Colonic mucosa (tissue), 4 donors: ENCODE results near the gene MSI2. TPM values are rescaled to one million over a fixed set of nuclear protein-coding genes. Genes with fewer than 3 reads are reported as not detected.
"Not testable (repeated sequence)": the region's sequence is repeated elsewhere in the genome, so short reads cannot be mapped to it uniquely, and the experiment has no call there.

Experiments
- DNase-seq: peaks from one replicate; pipeline ENCODE4 v3.0.0-alpha.2; 2020
- H3K27ac ChIP-seq: fragments of 200-600 bp; one replicate; pipeline ENCODE4 v1.8.0; 2021
- H3K27me3 ChIP-seq: fragments of 200-600 bp; one replicate; pipeline ENCODE4 v1.8.0; 2021
- H3K36me3 ChIP-seq: fragments of 200-600 bp; one replicate; pipeline ENCODE4 v1.8.0; 2021
- H3K4me1 ChIP-seq: fragments of 200-600 bp; one replicate; pipeline ENCODE4 v1.8.0; 2021; ENCODE audit warnings: mild to moderate bottlenecking
- H3K4me3 ChIP-seq: fragments of 200-600 bp; one replicate; pipeline ENCODE4 v1.8.0; 2021
- H3K9ac ChIP-seq, 2 donors: one replicate each; pipeline ENCODE4 v1.7.0; 2013; ENCODE audit warnings: control low read depth in 2 of 2, low read depth in 2 of 2, low read length in 2 of 2
- H3K9me3 ChIP-seq: fragments of 200-600 bp; one replicate; pipeline ENCODE4 v1.8.0; 2021
- intact Hi-C: fragments of 100-400 bp; cut with DNase I; formaldehyde crosslinking; loops from one replicate; pipeline ENCODE4 v1.14.1; 2022
- total RNA-seq, 2 donors: library from RNA; stranded (reverse); fragmentation: NEBNext Ultra II Directional in 1 of 2; extraction: Animal tissue kit (Norgen Biotek cat#: 25700) in 1 of 2; gene quantifications; one replicate each; pipeline ENCODE4 v1.2.1, GENCODE V29; 2021
- TF ChIP-seq, protein P1 (sequence below): fragments of 200-600 bp; IDR thresholded peaks from one replicate; pipeline ENCODE4 v1.8.0; 2022; ENCODE audit warnings: antibody characterized with exemption, mild to moderate bottlenecking
- donor health status: healthy.
- donor health status: DM: no; HTN: no; CAD: no.
- donor health status: DM: no; HTN: no; CAD: no.

The MSI2 gene
- total RNA-seq, 2 donors from 2014 or later: 61.6 to 75.4 TPM

DNA sequence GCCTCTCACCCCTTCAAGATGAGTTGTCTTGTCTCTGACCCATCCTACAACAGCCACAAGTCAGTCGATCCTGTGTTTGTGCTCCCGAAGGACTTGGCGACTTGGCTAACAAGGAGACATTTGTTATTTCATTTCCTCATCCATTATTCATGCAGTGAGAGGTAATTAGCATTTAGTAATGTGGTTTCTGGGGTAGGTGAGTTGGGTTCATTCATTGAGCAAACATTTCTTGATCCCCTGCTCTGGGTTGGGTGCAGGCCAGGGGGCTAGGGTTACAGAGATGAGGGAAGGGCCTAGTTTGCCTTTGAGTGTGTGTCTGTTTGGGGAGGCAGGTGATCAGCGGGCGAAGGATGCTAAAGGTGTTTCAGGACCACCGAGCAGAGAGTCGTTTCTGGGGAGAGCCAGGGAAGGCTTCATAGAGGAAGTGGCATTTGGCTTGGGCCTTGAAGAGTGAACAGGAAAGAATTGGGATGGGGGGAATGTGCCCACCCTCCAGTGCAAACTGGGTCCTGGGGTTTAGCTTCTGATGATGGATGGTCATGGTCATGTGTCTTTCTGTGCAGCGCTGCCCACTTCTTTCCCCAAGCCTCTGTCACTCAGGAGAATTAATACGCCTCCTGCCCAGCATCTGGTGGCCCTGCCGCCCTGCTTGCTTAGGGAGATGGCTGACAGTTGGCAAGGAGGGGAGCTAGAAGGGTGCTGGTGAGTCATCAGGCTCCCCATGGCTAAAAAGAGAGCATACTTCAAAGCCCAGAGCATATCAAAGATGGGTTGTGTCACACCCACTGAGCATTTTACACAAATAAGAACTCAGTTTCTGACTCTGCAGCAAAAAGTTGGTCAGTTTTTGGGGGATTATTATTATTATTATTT lies 38.5 kb downstream of the MSI2 start:
- intact Hi-C loops: no loop called here
- TF ChIP-seq, protein P1, sequence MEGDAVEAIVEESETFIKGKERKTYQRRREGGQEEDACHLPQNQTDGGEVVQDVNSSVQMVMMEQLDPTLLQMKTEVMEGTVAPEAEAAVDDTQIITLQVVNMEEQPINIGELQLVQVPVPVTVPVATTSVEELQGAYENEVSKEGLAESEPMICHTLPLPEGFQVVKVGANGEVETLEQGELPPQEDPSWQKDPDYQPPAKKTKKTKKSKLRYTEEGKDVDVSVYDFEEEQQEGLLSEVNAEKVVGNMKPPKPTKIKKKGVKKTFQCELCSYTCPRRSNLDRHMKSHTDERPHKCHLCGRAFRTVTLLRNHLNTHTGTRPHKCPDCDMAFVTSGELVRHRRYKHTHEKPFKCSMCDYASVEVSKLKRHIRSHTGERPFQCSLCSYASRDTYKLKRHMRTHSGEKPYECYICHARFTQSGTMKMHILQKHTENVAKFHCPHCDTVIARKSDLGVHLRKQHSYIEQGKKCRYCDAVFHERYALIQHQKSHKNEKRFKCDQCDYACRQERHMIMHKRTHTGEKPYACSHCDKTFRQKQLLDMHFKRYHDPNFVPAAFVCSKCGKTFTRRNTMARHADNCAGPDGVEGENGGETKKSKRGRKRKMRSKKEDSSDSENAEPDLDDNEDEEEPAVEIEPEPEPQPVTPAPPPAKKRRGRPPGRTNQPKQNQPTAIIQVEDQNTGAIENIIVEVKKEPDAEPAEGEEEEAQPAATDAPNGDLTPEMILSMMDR: no peak
- peaks cover 8% of the 10 kb centered on the region for H3K4me1 ChIP-seq
- no peaks in the 10 kb centered on the region for H3K36me3 ChIP-seq
- DNase-seq: no peak
- no peaks in the 10 kb centered on the region for H3K27me3 ChIP-seq
- no peak overlapping the region for H3K9ac ChIP-seq
- H3K4me3 ChIP-seq: no peak overlapping the region
- no peak overlapping the region for H3K27ac ChIP-seq
- H3K9me3 ChIP-seq: no peaks in the 10 kb centered on the region

DNA sequence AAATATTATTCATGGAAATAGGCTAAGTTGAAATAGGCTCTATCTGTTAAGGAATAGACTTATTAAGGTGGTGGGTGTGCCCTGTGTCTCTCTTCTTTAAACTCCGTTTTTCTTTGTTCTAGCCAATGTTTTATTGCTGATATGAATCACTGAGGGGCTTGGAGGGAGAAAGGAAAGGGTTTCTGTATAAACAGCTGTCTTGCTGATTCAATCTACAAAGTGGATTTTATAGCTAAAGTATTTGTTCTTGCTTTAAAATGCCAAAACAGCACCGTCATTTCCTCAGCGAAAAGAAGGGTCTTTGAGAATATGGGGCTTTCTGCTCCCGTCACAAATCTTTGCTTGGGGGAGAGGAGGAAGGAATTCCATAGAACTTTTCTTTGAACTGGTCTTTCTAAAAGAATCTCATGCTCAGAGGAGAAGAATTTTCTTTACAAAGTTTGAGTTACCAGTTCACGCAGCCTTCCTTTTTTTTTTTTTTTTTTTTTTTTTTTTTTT lies 39.3 kb downstream of the MSI2 start:
- peaks cover 8% of the 10 kb centered on the region for H3K4me1 ChIP-seq
- H3K27ac ChIP-seq: no peak overlapping the region
- H3K4me3 ChIP-seq: no peak overlapping the region
- H3K27me3 ChIP-seq: no peaks in the 10 kb centered on the region
- H3K9me3 ChIP-seq: no peaks in the 10 kb centered on the region
- H3K36me3 ChIP-seq: no peaks in the 10 kb centered on the region
- intact Hi-C loops: no loop called here
- no peak overlapping the region for H3K9ac ChIP-seq
- TF ChIP-seq, protein P1: no peak
- DNase-seq: no peak

DNA sequence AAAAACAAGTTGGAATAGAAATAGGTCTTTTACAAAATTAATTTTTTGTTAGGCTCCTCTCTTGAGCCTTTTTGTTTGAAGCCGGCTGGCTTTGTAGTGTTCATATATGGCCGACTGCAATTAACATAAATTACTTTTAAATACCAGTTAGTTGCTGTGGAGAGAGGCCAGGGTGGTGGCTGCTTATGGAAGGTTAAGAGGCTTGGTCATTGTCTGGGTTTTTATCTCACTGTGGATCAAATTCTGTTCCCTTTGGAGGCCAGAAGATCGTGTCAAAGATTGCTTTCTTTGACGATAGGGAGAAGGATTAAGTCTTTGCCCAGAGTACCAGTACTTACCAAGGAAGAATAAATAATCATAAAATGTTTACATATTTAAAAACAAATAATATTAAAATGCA lies 39.9 kb downstream of the MSI2 start:
- peaks cover 8% of the 10 kb centered on the region for H3K4me1 ChIP-seq
- no peak overlapping the region for H3K27ac ChIP-seq
- TF ChIP-seq, protein P1: no peak
- intact Hi-C loops: no loop called here
- no peaks in the 10 kb centered on the region for H3K9me3 ChIP-seq
- H3K9ac ChIP-seq: no peak overlapping the region
- no peak for DNase-seq
- no peak overlapping the region for H3K4me3 ChIP-seq
- H3K27me3 ChIP-seq: no peaks in the 10 kb centered on the region
- no peaks in the 10 kb centered on the region for H3K36me3 ChIP-seq

DNA sequence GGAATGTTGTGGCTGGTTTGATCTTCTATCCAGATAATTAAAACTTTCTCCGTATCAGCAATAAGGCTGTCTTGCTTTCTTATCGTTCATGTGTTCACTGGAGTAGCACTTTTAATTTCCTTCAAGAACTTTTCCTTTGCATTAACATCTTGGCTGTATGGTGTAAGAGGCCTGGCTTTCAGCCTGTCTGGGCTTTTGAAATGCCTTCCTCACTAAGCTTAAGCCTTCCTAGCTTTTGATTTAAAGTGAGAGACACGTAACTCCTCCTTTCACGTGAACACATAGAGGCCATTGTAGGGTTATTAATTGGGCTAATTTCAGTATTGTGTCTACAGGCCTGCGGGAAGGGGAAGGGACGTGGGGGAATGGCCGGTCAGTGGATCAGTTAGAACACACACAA lies 42.9 kb downstream of the MSI2 start:
- H3K27ac ChIP-seq: no peak overlapping the region
- H3K9me3 ChIP-seq: no peaks in the 10 kb centered on the region
- no peak overlapping the region for H3K4me3 ChIP-seq
- no peaks in the 10 kb centered on the region for H3K36me3 ChIP-seq
- H3K4me1 ChIP-seq: peaks cover 8% of the 10 kb centered on the region
- no peak for DNase-seq
- no peak overlapping the region for H3K9ac ChIP-seq
- H3K27me3 ChIP-seq: no peaks in the 10 kb centered on the region
- intact Hi-C loops: no loop called here
- TF ChIP-seq, protein P1: no peak

DNA sequence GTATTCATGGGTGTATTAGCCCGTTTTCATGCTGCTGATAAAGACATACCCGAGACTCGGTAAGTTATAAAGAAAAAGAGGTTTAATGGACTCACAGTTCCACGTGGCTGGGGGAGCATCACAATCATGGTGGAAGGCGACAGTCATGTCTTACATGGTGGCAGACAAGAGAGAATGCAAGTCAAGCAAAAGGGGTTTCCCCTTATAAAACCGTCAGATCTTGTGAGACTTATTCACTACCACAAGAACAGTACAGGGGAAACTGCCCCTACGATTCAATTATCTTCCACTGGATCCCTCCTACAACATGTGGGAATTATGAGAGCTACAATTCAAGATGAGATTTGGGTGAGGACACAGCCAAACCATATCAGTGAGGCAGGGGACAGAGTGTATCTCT lies 44.3 kb downstream of the MSI2 start:
- DNase-seq: not testable (repeated sequence)

More for the DNA sequence above, 44.3 kb downstream of the MSI2 start:
- H3K4me1 ChIP-seq, H3K27me3 ChIP-seq, H3K9me3 ChIP-seq, intact Hi-C loops, H3K27ac ChIP-seq, H3K36me3 ChIP-seq, H3K4me3 ChIP-seq, H3K9ac ChIP-seq: not testable (repeated sequence)
